GM19397 (cell line): ENCODE measurements around the gene MYLK4.
A peak's percentile ranks its signal among the peaks of the same experiment; 100 is the strongest.
"Not testable (repeated sequence)": the region's sequence is repeated elsewhere in the genome, so short reads cannot be mapped to it uniquely, and the experiment has no call there.

Source experiments
- ATAC-seq: cut with Tn5 transposase; IDR thresholded peaks from one replicate; pipeline ENCODE4 v1.9.1; 2021; ENCODE audit warnings: mild to moderate bottlenecking, moderate library complexity; ENCODE audit not compliant: unreplicated experiment

MYLK4 gene

DNA sequence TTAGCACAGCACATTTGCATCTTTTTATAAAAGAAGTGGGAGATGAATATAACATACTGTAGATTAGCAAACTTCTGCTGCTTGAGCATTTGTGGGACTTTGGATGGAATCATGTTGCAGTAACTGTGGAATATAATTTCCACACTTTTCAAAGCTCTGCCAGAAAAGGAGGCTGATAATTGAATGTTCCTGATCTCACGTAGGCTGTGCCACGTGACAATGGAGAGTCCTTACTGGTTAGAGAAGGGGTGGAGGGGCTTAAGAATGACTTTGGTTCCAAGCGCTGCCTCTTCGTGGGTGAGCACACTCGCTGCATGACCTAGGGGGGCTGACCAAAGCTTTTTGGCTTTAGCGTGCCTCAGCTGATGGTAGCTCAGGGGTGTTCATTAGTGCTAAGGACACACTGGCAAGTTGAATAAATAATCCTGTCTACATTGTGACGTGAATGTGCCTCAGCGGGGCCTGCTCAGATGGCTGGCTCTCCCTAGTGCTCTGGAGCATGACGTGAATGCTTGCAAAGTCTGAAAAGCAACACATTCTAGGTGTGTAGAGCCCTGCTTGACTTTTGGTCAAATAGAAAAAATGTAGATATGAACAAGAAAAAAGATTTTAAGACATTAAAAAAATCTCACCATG, 29.5 kb upstream of the MYLK4 start:
- ATAC-seq, result no peak

- no peak for ATAC-seq
These were observed 26.5 kb upstream of the MYLK4 start for GRCh38 chr6:2777249-2777648.

GRCh38 chr6:2775003-2775402, 24.3 kb upstream of the MYLK4 start:
- no peak for ATAC-seq

DNA sequence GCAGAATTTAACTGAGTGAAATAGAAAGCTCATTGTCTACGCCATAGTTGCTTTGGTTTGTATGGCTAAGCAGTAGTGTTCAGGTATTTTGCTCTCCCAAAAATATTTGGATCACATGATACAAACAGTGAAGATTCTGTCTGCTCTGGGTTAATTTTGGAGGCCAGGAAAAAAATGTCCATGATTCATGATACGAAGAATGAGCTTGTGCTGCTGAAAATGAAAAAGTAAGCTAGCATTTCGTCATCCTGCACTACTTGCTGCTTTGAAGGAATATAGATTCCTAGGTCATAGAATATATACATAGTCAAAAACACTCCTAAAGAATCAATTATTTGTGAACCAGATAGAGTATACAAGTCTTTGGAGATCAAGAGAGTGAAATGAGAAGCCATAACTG, 22.7 kb upstream of the MYLK4 start:
- ATAC-seq, result no peak

DNA sequence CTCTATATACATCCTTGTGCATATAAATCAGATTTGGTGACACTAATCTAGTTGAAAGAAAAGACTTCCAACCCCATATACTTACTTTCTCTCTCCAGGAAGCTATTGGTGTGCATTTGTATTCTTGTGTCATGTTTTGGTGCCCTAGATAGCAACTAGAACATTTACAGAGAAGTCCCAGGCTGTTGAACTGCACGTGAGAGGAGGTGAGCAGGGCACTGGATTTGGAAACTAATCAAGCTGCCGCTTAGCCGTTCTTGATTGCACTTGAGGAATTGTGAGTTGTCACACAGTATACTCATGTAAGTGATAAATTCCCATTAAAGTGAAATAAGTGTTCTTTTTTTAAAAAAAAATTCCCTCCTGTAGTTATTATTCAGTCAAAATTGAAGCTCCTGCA, 22.1 kb upstream of the MYLK4 start:
- ATAC-seq, result no peak

- no peak for ATAC-seq
These were observed 20.4 kb upstream of the MYLK4 start for GRCh38 chr6:2771079-2771478.

DNA sequence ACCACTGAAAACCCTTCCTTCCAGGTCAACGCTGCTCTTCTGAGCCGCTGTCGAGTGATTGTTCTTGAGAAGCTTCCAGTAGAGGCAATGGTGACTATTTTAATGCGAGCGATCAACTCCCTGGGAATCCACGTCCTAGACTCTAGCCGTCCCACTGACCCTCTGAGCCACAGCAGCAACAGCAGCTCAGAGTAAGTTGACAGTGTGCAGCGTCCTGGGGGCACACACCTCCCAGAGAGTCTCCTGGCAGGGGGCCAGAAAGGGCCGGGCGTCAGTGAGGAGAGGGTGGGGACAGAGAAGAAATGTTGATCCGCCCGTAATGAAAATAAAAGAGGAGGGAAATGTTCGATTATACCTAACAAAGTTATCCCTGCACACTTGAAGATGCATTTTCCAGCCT, 19.4 kb upstream of the MYLK4 start:
- no peak for ATAC-seq

- no peak for ATAC-seq
These were observed 18.0 kb upstream of the MYLK4 start for GRCh38 chr6:2768696-2769095.

DNA sequence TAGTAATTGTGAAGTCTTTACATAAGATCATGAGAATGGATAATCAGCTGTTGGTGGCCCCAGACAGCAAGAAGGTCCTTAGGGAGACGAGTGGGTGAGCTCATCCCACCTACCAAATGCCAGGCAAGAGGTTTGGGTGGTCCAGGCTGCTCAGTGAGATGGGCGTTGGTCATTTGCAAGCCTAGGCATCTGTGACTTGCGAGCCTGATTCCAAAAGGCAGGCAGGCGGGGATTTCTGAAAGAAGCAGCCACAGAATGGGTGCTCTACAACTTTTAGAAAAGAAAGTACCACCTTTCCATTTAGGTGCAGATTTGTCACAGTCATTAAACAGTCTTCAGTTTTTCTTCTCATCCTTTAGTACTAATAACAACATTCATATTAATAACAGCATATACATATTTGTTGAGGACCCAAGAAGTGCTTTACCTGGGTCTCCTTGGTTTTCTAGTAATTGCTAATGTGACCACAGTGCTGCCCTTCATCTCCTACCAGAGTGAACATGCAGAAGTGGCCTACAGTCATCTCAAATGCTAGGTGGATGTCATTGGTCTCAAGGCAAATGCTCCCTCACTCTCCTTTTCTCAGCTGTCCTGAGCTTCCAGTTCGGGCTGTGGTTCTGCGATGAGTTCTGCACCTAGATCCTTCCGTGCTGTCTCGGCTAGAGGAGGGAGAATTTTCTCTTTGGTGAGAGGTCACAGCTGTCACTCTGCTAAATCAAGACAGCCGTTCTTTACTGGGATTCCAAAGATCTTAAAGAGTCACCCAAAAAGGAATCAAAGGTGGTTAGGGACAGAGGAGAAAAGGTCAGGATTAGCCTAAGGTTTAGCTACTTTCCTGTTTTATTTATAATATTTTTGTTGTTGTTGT, 17.2 kb upstream of the MYLK4 start:
- ATAC-seq, result no peak

DNA sequence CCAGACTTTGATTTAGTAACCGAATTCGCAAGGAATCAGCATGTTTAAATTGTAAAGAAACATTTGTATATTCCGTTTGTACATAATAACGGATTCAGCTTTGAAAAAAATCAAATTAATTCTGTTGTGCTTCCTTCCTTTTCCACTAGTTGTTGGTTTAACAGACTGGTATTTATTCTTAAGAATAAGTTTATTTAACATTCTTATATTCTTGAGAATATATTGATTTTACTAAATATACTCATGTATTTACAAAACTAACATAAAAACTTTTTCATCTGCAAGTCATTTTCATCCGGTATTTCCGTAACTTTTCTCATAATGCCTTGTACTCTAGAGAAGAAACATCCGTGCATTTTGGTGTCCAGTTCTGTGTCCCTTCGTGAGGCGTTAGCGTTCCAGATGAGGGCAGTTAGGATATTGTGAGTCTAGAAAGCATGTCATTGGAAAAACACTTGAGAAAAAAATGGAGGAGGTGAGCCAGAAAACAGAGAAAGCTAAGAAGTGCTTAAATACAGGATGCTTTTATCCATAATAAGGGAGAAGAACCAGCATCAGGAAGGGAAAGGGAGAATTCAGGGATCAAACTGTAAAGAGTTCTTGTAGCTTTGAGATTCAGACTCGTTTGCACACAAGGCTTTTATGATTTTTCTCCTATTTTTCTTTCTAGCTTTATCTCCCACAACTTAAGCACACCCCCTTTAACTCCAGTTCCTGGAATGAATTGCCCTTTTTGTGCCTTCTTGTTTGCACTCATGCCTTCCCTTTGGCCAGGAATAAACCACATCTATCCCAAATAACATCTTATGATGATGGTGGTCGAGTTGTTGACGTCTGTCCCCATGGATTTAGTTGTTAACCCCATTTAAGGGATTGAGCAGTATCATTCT, 16.3 kb upstream of the MYLK4 start:
- no peak for ATAC-seq

DNA sequence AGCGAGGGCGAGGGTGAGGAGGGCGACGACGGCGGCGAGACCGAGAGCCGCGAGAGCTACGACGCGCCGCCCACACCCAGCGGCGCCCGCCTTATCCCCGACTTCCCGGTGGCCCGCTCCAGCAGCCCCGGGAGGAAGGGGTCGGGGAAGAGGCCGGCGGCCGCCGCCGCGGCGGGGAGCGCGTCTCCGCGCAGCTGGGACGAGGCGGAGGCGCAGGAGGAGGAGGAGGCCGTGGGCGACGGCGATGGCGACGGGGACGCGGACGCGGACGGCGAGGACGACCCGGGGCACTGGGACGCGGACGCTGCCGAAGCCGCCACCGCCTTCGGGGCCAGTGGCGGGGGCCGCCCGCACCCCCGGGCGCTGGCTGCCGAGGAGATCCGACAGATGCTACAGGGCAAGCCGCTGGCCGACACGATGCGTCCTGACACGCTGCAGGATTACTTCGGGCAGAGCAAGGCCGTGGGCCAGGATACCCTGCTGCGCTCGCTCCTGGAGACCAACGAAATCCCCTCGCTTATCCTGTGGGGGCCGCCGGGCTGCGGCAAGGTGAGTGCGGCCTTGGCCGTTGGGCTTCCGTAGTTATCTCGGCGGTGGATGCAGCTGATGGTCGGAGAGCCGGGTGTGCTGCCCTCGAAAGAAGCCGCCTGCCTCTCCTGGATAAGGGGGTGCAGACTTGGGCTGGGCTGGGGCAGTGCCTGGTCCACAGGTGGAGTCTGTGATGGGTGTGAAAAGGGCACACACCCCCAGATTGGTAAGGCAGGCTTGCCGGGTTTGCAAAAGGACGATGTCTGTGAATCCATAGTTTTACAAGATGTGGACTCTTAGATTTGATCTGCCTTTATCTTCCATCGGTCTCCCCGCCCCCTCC, 15.4 kb upstream of the MYLK4 start:
- peak; percentile 24 for ATAC-seq

GRCh38 chr6:2765166-2765895, 14.6 kb upstream of the MYLK4 start, which contains the start of gene WRNIP1:
WRNIP1 (plus strand) TSS chr6:2765393; CDS start chr6:2765623, 230 bp downstream.
- peak; percentile 86 for ATAC-seq

- ATAC-seq, result peak; percentile 59
These were observed 14.0 kb upstream of the MYLK4 start for GRCh38 chr6:2764610-2765165.

GRCh38 chr6:2763876-2764540, 13.3 kb upstream of the MYLK4 start:
- no peak for ATAC-seq

DNA sequence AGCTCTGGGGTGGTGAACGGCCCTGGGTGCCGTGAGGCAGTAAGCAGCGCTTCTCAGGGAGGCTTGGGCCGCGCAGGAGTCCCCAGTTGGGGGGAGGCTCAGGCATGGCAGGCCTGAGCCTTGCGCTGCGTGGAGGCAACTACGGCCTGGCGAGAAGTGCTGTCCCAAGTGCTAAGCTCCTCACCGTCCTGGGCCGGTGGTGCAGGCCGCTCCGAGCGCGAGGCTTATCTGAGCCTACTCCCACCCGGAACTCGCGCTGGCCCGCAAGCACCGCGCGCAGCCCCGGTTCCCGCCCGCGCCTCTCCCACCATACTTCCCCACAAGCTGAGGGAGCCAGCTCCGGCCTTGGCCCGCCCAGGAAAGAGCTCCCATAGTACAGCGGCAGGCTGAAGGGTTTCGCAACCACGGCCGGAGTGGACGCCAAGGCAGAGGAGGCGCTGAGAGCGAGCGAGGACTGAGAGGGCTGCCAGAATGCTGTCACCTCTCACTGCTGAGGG, 12.7 kb upstream of the MYLK4 start:
- ATAC-seq, result no peak

DNA sequence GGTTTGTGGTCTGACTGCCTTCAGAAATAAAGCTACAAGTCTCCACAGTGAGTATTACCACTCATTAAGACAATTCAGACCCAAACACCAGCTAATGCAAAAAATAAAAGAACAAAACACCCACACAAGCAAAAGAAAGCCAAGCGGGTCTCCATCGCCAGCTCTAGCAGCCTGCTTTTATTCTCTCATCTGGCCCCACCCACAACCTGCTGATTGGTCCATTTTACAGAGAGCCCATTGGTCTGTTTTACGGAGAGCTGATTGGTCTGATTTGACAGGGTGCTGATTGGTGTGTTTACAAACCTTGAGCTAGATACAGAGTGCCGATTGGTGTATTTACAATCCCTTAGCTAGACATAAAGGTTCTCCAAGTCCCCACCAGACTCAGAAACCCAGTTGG, 12.1 kb upstream of the MYLK4 start:
- ATAC-seq, result not testable (repeated sequence)

DNA sequence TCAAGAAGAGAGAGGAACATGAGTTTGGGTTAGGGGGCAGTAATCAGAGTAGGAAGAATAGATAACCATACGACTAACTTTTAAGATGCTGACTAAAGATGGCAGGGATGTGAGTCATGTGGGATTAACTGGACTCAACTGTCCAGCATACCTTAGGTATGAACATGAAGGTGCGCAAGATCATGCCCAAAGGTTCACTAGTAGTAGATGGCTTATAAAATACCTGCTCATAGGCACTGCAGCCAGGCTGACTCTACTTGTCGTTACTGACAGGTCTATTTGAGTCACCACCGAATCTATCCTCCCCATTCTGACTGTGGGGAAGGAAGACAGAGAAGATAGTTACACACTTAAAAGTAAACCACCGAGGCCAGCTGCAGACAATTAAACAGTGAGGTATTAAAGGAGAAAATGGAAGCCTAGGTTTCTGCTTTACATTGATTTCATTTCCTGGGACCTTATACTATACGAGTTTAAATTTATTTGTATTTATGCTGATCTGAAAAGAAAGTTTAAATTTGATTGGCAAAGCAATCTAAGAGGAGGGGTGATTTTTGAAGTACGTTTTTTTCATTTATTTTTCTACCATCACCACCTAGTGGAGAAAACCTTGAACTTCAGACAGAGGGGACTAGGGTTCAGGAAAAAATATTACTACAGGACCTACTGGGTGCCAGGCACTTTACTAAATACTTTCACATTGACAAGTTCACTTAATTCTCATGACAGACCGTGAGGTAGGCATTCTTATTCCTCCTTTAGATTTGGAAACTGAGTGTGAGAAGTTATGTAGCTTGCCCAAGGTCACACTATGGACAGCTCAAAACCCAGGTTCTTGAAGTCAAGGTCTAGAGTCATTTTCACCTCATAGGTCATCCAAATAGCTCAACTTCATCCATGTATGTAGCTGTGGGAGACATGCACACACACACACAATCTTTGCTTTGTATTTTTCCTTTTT, 10.4 kb upstream of the MYLK4 start:
- ATAC-seq, result no peak

- ATAC-seq, result no peak
These were observed 8.3 kb upstream of the MYLK4 start for GRCh38 chr6:2758980-2759379.
